Dermis microvascular lymphatic vessel endothelial cell (primary cell): ENCODE measurements around the gene ARGFX. TPM values are rescaled to one million over a fixed set of nuclear protein-coding genes. Genes with fewer than 3 reads are reported as not detected.
"Not testable (repeated sequence)": the region's sequence is repeated elsewhere in the genome, so short reads cannot be mapped to it uniquely, and the experiment has no call there.

Experiments
- DNase-seq, 2 donors: peaks; one replicate each; pipeline versions ENCODE4 v3.0.0 to v3.0.0-alpha.2; 2010; ENCODE audit warnings: low read depth in 2 of 2
- total RNA-seq: library from RNA; depleted of rRNA; stranded (reverse); fragments of >200 nt; gene quantifications from 2 replicates; pipeline ENCODE4 v1.2.1, GENCODE V29; 2014

The ARGFX gene
- total RNA-seq: not detected in 2 replicates

DNA sequence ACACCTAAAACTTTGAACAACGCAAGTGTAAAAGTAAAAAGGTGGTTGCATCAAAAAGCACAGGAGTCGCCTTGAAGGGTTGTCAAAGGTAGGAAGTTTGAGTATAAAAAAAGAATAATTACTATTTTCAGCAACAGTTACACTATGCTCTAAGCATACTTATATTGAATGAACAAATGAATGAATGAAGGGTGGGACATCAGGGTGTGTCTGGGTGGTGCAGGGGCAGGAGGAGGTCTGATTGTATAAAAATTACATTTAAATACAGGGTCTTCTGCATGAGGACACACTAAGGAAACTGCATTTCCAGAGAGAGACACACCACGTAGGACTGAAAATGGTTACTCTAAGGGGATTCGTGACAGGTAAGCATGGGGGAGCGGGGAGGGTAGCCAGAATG is at the start of gene ARGFX:
TSS of gene ARGFX (plus strand) at position 301 of the 400 bp plus-strand sequence. CDS start 2,765 bp downstream, outside the sequence.
- no peak for DNase-seq

DNA sequence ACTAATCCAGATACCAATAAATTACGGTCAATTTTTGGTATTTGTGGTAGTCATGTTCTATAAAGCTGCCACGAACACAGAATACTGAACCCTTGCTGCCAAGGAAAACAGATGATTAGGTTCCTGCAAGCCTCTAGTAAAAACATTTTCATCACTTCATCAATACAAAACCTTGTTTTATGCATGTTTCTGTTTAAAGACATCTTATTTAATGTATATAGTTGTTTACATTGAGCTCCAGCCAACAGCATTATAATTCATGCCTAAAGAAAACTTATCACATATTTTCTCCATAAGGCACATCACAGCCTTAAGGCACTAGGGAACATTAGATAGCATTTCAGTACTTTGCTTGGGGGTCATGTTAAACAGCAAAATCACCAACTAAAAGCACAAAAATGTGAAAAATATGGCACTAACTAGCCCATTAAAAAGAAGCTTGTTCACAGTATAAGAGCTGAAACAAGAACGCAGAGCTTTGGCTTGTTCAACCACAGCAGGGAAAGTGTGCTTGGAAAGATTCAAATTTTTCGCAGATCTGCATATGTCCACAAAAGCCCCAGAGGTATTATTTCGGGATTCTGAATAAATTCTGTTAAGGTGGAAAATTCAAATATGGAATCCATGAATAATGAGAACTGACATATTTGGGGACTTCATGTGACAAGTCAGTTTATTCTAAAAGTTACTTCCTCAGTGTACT is 49.6 kb upstream of the ARGFX start:
- no peak for DNase-seq

DNA sequence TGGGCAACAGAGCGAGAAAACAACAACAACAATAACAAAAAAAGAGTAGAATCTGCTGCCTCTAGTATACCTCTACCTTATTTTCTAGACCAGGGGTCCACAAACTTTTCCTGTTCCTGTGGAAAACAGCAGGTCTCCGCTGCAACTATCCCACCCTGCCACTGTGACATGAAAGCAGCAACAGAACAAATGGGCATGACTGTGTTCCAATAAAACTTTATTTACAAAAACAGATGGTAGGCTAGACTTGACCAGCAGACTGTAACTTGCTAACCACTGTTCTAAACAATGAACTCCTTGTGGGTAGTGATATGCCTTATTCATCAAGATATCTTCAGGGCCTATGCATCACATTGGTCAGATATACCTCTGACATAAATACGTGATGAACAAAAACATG is 47.2 kb upstream of the ARGFX start:
- no peak for DNase-seq

DNA sequence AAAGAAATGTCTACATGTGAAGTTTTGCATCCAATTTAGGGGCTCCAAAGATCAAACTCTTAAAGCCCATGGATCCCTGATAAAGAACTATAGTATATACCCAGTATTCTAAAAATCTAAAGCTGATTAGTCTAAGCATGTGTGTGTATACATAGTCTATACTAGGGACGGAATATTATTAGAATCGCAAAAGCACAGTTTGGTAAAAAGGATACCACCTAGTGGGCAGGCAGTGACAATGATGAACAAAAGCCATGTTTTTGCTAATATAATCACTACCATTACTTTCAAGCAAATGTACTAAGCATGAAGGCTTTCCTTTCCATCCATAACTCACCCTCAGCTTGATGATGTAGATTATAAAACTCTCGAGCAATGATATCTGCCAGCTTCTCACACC is 38.4 kb upstream of the ARGFX start:
- DNase-seq: peak in 1 of 2 donors; percentile 23

DNA sequence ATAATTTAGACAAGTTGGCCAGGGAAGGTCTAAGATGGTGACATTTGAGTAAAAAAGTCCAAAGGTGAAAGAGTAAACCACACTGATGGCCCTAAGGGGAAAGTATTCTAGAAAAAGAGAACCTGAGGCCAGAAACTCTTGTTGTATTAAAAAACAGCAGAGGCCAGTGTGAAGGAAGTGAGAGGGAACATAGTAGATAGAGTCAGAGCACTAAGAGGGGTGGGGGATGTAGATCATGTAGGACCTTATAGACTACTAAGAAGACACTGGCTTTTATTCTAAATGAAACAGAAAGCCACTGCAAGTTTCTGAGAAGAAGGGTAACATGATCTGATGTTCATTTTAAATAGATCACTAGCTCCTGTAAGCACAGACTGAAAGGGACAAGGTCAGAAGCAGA is 36.5 kb upstream of the ARGFX start:
- no peak for DNase-seq

- DNase-seq: no peak
Measured at GRCh38 chr3:121542924-121543323, 24.8 kb upstream of the ARGFX start.

- DNase-seq: peak in 1 of 2 donors; percentile 27
Measured at GRCh38 chr3:121545049-121545573, 22.6 kb upstream of the ARGFX start.

- DNase-seq: peak; percentile 58 to 95
Measured at GRCh38 chr3:121545574-121546455, 21.9 kb upstream of the ARGFX start, which contains the start of gene POLQ. Gene POLQ, minus strand, starts transcription at chr3:121545988. Its CDS starts 111 bp downstream, at chr3:121545877.

- DNase-seq: no peak
Measured at GRCh38 chr3:121552379-121552778, 15.4 kb upstream of the ARGFX start.

DNA sequence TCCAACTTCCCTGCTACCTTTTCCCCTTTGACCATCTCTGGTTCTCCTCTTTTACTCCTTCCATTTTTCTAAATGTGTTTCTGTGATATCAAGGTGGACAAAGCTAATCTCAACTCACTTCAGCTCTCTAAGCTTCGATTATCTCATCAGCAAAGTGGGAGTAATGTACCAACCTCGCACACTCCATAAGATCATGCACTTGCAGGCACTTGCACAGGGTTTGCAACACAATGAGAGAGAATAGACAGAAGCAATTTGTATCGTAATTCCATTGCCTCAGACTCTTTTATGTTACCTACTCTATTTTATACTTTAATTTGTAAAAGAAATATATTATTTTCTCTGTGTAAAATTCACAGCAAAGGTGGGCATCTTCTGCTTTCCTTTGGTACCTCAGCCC is 15.0 kb upstream of the ARGFX start:
- no peak for DNase-seq

DNA sequence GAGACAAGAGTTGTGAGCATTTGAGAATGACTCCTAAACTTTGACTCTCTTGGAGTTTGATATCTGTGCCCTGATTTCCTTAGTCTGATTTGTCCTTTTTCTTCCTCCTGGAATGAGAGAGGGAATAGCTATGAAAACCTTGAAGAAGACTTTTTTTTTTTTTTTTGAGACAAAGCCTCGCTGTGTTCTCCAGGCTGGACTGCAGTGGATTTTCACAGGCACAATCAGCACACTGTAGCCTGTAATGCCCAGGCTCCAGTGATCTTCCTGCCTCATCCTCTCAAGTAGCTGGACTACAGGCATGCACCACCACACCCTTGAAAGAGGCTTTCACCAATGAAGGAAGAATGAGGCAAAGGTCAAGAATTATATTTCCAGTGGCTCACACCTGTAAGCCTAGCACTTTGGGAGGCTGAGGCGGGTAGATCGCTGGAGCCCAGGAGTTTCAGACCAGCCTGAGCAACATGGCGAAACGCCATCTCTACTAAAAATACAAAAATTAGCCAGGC is 10.3 kb upstream of the ARGFX start:
- DNase-seq: no peak

GRCh38 chr3:121562148-121562547 is 5.6 kb upstream of the ARGFX start:
- no peak for DNase-seq

GRCh38 chr3:121566773-121567172 is 976 bp upstream of the ARGFX start:
- DNase-seq: no peak

GRCh38 chr3:121574449-121574848 is 6.7 kb downstream of the ARGFX start:
- no peak for DNase-seq

DNA sequence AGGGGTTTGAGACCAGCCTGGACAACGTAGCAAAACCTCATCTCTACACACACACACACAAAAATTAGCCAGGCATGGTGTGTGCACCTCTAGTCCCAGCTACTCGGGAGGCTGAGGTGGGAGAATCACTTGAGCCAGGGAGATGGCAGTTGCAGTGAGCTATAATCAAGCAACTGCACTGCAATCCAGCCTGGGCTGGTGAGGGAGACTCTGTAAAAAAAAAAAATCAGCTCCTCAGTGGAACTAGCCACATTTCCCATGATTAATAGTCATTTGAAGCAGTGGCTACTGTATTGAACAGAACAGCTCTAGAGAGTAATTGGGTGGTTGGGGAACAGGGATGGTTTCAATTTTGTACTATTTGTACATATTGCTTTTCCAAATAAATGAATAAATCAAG is 13.9 kb downstream of the ARGFX start:
- DNase-seq: no peak

- no peak for DNase-seq
Measured at GRCh38 chr3:121584418-121584817, 16.7 kb downstream of the ARGFX start.

DNA sequence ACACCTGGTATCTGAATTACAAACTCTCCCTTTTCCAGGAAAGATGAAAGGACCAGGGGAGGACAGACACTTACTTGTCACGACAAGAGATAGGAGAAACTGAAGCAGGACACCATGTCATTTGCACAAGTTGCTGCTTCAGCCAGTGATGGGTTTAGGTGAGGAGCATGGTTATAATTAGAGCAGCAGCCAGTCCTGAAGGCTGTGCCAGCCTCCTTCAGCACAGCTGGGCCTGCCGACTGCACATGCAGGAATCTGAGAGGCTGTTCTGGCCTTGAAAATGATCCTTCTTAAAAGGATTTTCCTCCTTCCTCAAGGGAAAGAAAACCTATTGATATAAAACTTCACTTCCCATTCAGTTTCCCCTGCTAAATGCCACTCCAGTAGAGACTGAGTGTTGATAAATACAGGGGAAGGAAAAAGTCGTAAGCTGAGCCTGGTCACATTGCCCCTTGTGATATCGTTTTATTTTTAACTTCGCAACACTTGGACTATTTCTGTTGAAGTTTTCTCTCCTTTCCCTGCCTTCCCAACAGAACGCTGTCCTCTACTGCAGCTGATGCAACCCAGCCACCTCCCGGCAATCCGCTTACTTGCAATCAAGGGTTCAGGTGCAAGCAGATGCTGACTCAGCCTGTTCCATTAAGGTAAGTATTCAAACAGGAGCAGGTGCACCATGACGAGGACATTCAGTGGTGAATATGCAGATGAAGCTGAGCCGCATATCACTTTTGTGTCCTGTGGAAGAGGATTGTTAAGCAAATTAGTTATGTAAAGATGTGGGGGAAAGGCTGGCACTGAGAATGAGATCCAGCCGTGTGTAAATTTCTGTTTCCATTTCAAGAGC is 25.3 kb downstream of the ARGFX start, which contains the start of gene FBXO40:
TSS of gene FBXO40 (plus strand) at position 524 of the 847 bp plus-strand sequence. CDS start 27,197 bp downstream, outside the sequence.
- DNase-seq: no peak

DNA sequence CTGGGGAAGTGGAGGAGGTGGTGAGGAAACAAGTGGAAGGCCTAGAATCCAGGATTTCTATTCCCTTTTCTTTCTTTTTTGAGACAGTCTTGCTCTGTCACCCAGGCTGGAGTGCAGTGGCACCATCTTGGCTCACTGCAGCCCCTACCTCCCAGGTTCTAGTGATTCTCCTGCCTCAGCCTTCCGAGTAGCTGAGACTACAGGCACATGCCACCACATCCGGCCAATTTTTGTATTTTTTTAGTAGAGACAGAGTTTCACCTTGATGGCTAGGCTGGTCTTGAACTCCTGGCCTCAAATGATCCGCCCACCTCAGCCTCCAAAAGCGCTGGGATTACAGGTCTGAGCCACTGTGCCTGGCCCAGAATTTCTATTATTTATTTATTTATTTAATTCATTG is 26.1 kb downstream of the ARGFX start:
- not testable (repeated sequence) for DNase-seq

DNA sequence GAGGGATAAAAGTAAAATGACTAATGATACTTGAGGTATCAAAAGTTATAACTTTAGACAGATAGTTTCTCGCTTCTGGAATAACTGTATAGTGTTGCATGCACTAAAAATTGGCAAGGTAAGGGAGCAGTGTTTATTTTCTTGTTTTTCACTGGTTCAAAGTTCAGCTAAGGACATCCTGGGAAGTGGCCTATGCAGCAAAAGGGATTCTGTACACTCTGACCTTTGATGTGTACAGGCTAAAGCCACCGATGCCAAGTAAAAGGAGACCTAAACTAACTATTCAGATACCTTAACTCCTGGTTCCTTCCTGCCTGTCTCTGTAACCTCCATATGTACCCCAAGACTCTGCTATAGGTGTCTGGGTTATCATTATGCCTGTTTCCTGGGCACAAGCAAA is 27.1 kb downstream of the ARGFX start:
- DNase-seq: no peak

GRCh38 chr3:121595765-121596406 is 28.1 kb downstream of the ARGFX start:
- no peak for DNase-seq

- DNase-seq: no peak
Measured at GRCh38 chr3:121598564-121598963, 30.8 kb downstream of the ARGFX start.
